GM21526 (cell line): Measurements from ENCODE around the gene CHRNB4.

ENCODE experiments used
- ATAC-seq: cut with Tn5 transposase; IDR thresholded peaks from one replicate; pipeline ENCODE4 v1.9.1; 2021; ENCODE audit warnings: moderate library complexity; ENCODE audit not compliant: unreplicated experiment, low FRiP score

The CHRNB4 gene

DNA sequence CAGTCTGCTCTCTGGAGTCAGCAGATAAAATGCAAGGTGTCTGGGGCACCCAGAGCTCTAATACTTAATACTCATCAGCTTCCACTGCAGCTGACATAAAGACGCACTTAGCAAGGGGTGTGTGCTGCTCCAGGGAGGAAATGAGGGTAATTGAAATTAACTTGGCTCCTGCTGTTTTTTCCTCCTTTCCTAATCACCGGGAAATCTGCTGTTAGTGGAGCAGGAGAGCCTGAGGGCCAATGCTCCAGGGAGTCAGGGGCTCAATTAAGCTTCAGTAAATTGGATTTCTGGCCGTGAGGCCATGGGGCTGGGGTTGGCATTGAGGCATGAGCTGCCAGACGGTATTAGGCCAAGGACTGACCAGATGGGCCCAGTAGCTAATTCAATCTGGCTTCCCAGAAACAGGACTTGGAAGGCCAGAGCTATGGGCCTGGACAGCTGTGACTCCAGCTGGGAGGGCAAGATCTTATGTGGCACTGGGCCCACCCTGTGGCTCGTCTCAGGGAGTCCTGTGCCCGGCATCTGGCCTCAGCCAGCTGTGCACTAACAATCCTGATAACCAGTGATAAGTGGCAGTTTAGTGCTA lies 30.7 kb upstream of the CHRNB4 start:
- ATAC-seq = no peak

DNA sequence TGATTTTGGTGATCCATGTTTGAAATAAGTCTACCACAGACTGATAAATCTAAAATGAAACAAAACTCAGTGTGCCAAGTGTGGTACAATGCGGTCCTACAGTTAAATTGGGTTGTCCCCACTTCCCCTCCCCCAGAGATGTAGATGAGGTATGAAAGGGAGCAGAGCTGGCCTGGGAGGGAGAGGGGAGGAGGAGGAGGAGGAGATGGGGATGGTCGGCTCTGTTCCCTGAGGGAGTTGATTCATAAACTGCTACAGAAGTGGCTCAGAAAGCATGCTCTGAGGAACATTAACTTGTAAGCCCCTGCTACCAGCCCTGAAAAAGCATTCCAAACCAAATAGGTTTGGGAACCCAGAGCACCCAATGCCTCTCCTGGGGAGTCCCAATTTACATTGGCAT lies 28.0 kb upstream of the CHRNB4 start:
- ATAC-seq = no peak

DNA sequence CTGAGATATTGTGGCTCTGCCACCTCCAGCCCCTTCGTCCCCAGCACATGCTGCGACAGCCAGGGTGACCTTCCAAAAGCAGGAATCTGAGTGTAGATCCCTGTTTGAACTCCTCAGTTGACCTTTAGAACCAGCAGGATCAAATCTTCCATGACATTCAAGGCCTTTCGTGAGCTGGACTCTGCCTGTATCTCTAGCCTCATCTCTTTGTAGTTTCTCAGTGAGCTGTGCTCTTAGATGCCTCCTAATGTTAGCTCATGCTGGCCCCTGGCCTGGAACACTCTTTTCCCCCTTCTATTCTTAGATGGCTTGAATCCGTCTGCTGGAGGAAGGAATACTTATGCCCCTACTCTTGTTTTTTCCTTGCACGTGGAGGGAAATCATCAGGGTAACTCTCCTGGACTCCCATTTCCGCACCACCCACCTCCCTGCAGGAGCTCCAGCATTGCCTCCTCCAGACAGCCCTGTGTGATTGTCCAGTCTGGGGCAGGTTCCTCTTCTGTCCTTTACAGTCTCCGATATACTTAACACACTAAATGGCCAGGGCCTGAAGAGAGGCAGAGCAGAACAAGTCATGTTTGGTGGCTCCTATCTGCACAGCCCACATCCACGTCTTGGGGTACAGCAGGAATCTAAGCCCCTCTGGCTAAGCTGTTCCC lies 26.7 kb upstream of the CHRNB4 start:
- ATAC-seq = no peak

DNA sequence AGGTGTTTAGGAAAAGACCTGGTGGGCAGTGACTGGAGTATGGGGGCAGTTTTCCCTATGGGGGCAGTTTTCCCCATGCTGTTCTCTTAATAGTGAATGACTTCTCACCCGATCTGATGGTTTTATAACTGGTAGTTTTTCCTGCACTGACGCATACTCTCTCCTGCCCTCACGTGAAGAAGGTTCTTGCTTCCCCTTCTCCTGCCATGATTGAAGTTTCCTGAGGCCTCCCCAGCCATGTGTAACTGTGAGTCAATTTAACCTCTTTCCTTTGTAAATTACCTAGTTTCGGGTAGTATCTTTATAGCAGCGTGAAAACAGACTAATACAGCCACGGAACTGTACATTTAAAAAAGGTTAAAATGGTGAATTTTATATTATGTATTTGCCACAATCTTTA lies 25.0 kb upstream of the CHRNB4 start:
- no peak for ATAC-seq

DNA sequence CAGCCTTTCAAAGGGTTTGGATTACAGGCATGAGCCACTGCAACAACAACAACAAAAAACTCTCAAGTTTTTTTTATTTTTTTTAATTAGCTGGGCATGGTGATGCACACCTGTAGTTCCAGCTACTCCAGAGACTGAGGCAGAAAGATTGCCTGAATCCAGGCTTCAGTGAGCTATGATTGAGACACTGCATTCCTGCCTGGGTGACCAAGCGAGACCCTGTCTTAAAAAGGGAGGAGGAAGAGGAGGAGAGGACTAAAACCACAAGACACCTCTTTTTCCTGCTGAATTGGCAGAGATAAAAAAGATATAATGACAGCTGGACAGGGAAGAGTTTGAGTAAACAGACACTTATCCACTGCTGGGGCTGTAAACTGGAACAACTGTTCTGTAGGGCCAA lies 22.7 kb upstream of the CHRNB4 start:
- no peak for ATAC-seq

DNA sequence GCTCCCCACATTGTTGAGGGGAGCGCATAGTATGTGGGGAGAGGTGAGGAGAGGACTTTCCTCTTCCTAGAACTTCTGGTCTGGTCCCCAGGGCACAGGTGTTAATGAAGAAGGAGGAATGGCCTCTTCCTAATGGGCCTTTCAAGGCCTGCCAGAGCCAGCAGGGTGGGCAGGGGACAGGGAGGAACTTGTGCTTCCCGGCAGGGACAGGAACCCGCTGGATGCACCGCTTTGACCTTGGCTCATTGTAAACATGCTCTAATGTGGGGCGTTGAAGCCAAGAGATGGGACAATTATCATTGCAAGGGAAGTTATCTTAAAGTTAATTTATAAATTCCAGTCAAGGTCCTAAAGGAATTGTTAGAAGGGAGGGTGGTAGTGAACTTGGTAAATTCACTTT lies 21.0 kb upstream of the CHRNB4 start:
- ATAC-seq = no peak

DNA sequence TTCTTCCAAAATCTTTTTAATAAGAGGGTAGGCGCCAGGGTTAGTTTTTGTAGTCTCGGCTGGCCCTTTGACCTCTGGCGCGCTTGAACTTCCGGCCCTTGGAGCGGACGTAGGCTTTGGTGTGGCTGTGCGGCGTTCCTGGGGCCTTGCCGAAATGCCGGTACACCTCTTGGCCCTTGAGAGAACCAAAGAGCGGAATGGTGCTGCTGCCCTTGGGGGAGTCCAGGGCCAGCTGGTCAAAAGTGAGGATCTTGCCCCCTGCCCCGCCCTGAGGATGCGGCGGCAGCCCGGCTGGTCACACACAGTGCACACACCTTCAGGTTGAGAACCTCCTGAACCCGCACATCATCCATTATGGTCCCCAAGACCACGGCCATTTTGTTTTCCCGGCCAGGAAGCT lies 20.0 kb upstream of the CHRNB4 start:
- no peak for ATAC-seq

DNA sequence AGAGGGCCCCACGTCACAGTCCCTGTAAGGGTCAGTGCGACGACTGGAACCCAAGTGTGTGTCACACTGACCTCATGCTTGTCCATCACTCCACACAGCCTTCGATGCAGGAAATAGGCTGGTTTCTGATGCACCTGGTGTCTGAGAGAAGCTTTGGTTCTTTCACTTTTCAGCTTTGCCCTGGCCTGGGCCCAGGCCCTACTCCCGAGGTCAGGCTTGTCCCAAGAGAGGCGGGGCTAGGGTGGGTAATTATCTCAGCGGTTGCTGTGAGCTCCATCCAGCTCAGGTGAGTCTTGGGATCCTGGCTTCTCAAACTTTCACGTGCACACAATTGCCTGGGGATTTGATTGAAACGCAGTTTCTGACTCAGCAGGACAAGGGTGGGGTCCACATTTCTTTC lies 19.6 kb upstream of the CHRNB4 start:
- no peak for ATAC-seq

DNA sequence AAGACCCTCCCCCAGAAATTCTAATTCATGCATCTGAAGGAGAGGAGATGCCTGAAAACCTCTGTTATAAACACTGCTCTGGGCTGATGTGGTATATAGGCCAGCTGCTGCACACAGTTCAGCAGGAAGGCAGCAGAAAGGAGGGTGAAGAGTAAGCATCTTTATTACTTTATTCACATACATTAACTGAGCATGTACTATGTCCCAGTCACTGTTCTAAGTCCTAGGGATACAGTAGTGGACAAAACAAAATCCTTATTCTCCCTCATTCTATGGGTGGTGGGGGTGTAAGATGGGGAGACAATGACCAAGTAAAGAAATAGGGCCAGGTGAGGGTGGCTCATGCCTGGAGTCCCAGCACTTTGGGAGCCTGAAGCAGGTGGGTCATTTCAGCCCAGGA lies 17.8 kb upstream of the CHRNB4 start:
- ATAC-seq = no peak

DNA sequence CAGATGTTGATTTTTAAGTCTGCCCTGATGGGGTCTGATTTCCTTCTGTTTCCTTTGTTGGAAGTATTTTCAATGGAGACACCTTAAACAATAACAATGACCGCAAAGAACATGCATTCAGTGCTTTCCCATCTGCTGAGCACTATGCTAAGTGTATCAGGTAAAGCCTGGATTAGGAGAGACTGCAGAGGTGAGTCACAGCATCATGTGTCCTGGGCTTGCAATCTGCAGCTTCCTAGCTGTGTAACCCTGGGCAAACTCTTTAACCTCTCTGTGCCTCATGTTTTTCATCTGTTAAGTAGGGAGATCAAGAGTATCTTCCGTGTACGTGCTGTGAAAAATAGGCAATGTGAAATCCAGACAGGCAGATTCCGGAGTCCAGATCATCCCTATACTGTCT lies 13.3 kb upstream of the CHRNB4 start:
- ATAC-seq = no peak

DNA sequence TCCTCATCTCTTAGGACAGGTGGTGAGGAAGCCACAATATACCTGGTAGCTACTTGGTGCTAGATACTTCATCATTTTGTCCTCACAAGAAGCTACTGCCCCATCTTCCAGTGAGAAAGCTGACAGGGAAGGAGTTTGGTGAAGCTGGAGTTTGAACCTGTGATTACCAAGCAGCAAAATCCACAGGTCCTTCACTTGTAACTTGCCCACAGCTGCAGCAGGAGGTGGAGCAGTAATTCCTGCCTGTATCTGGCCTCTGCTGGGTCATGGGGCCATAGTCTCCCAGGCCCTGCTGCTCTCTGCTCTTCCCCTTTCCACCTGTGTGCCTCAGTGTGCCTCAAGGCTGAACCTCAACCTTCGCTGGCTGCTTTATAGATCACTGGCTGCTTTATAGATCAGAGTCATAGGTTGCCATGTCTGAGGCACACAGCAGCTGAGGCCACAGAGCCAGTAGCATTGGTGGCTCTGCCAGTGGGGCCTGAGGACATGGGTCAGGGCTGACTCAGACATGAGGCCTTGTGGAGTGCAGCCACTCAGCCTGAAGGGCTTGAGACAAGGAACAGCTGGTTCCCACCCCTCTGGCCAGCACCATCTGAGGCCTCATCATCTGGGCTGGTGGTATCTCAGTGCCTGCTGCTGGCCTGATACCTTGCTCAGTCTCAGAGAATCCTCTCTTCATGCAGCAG lies 11.1 kb upstream of the CHRNB4 start:
- ATAC-seq = no peak

DNA sequence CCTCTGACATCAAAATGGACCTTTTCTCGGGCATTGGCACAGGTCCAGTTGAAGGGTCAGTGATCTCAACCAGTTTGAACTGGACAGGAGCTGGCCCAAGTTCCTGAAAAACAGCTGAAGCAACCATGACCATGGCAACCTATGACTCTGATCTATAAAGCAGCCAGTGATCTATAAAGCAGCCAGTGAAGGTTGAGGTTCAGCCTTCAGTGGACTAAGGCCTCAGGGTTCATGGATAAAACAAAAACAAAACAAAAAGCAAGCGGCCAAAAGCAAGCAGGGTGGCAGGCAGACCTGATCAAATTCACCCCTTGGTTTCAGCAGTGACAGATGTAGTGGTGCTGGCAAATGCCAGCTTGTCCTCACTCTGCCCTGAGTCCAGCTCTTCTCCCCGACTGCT lies 10.0 kb upstream of the CHRNB4 start:
- no peak for ATAC-seq

DNA sequence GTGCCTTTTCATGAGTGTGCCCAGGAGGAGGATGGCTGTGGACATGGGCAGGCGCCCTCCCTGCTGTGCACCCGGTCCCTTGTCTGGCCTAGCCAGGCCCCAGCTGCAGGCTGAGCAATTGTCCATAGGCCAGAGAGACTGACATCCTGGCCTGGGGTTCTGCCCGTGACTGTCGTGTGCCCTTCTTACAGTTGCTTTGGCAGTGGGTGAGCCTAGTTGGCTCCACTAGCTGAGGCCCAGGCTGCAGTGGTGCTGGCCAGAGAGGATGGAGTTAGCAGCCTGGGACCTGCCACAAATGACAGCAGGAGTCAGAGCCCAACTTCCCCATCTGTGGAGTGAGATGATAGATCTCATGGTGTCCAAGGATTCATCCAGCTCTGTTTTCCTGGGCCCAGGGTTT lies 9.0 kb upstream of the CHRNB4 start:
- no peak for ATAC-seq

DNA sequence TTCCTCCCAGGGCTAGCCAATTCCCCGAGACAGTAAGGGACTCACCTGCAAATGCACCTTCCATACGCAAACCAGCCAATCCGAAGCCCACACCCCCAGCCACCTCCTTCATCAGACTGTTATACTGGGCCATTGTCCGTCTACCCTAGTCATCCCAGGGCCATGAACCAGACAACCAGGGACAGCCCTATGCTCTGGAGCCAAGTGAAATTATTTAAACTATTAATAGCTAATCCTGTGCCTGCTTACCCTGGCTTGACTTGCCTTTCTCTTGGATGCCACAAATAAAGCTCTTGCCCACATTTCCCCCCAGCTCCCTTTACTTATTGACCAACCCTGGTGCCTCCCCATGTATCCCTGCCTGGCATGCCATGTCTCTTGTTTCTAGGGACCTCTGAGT lies 4.0 kb upstream of the CHRNB4 start:
- no peak for ATAC-seq

DNA sequence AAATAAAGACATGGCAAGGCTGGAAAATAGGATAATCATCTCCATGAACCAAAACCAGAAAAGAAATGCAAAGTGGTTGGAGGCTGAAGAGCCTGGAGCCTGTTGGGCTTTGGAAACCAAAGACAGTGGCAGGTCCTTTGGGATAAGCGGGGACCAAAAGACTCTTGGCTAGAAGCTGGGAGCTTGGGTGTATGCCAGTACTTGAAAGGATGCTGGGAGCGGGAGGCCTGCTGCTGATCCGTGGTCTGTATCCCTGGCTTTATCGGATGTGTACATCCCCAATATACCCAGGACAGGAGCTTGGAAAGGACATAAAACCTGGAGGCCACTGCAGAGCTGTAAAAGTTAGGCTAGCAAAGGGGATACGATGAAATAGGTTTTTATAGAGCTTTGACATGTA lies 1.3 kb upstream of the CHRNB4 start:
- ATAC-seq = no peak

DNA sequence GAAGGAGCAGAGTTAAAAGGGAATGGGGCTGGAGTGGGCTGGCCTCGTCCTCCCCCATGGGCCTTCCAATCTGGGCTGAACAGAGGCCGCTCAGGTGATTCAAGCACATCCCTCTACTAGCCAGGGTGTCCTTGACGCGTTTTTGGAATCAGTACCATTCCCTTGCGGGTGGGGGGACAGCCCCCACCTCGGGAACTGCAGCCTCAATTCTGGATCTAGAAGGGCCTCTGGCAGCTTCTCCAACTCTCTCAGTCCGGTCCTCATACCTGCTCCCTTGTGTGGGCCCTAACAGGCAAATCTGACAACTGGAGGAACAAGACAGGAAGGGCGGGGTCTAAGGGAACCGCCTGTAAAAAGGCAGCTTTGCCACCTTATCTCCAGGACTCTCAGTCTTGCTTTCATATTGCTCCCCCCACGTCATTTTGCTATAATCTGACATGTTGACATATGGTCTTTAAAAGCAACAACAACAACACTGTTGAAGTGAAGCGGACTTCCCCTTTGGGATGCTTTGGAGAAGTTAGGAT lies 802 bp upstream of the CHRNB4 start:
- no peak for ATAC-seq

DNA sequence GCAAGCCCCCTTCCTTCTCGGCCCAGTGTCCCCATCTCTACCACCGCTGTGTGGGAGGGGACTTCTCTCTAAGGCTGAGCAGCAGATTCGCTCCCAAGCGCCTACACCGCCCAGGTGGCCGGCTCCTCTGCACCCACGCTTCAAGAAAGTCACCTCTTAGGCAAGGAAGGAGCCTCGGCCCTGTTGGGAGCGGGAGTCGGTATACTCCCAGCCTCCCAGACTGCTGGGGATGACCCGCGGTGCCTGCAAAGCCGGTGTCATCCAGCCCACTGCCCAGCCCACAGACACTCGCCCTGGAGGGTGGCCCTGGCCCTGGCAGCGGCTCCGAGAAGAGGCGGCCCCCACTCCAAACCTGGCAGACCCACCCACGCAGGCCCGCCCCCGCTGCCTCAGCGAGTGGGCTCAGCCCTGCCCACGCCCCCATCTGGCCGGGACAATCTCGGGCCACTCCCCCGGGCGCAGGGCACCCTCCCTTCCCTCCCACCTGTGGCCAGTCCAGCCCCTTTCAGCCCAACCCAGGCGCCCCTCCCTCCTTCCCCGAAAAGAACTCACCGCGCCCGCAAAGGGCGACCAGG lies 396 bp downstream of the CHRNB4 start:
- no peak for ATAC-seq

DNA sequence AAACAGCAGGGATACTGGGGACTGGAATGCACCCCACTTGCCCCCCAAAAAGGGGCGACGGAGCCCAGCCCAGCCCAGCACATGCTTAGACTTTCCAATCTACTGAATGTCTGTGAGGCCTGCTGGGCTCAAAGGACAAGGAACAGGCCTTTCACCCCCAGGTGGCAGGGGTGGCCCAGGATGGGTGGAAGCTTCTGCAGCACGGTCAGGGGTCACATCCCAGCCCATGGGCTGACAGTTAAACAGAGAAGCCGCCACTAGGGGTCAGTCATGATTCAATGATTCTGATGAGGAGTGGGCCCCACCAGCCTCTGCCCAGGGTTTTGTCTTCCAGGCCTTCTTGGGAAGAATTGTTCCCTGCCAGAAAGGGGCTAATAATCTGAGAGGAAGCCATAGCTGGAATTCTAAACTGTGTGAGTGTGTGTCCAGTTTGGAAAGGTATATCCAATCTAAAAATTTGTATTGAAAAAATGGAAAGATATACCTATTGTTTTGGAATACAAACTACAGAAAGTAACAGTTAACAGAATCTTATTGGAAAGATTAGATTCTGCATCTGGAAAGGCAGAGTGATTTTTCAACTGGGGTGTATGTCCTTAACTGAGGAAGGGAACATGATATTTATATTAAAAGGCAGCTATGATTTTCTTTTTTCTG lies 2.2 kb downstream of the CHRNB4 start:
- ATAC-seq = no peak

DNA sequence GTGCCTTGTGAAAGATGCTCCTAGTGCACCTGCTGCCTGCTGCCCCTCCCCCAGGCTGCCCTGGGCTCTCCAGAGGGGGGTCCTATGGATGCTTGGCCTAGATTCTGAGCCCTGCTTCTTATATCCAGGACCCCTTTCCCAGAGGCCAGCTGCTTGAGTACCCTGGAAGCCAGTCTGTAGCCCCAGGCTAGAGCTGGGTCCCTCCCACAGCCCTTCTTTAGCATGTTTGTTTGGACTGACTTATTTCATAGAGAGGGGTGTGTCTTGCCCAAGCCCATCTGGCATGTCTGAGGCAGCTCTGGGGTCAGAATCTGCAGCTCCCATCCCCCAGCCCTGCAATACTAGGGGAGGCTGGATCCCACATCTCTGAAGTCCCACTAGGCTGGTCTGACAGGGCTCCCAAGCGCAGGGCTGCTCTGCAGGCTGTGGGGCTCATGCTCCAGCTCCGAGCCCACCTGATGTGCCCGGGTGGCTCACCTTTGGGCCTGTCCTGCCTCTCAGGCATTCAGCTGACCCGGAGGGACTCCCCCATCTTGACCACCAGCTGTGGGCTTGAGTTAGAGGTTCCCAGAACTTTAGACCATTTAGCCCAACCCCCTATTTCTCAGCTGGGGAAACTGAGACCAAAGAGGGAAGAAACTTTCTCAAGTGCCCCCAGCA lies 3.1 kb downstream of the CHRNB4 start:
- ATAC-seq = no peak

DNA sequence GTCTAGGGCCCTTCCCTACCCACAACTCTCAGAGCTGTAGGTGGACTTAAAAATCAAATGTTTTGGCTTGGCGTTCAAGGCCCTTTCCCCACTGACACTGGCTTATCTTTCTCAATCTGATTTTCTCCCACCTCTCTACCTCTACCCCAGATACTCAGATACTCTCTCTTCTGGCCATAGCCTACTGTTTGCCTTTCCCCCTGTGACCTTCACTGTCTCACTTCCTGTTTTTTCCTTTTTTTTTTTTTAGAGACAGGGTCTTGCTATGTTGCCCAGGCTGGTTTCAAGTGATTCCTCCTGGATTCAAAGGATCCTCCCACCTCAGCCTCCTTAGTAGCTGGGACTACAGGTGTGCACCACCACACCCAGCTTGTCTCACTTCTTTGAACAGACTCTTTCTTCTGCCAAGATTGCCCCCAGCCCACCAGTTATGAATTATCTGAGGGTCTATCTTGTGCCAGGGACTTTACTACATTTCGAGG lies 4.6 kb downstream of the CHRNB4 start:
- no peak for ATAC-seq

DNA sequence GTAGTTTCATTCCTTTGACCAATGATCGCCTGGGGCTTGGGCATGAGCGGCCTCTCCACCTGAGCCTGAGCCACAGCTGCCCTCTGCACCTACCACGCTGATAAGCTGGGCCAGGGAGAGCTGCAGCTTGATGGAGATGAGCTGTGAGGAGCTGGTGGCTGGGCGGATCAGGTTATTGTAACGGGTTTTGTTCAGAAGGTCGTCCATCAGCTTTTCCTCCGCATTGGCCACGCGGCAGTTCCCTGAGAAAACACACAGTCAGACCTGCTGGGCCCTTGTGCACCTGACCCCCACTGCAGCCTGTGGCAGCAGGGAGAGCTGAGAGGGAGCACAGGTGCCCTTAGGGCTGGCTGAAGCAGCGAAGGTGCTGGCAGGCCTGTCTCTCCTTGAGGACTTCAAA lies 5.7 kb downstream of the CHRNB4 start:
- ATAC-seq = no peak
